GM18519 (cell line): ENCODE data around the gene PAMR1.

Experiments
- ATAC-seq: cut with Tn5 transposase; IDR thresholded peaks from one replicate; pipeline ENCODE4 v1.9.1; 2021; ENCODE audit warnings: mild to moderate bottlenecking, moderate library complexity; ENCODE audit not compliant: unreplicated experiment, low FRiP score

Gene PAMR1

DNA sequence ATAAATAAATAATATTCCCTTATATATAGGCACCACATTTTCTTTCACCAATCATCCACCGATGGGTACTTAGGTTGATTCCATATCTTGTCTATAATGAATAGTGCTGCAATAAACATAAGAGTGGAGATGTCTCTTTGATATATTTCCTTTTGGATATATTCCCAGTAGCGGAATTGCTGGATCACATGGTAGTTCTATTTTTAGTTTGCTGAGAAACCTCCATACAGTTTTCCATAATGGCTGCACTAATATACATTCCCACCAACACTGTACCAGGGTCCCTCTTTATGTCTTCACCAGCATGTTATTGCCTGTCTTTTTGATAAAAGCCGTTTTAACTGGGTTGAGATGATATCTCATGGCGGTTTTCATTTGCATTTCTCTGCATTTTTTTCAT lies 23.6 kb downstream of the PAMR1 start:
- no peak for ATAC-seq

DNA sequence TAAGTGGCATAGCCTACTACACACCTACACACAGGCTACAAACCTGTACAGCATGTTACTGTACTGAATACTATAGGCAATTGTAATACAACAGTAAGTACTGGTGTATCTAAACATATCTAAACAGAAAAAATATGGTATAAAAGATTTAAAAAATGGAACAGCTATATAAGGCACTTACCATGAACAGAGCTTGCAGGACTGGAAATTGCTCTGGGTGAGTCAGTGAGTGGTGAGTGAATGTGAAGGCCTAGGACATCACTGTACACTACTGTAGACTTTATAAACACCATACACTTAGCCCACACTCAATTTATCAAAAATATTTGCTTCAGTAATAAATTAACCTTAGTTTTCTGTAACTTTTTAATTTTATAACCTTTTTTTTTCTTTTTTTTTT lies 24.7 kb downstream of the PAMR1 start:
- no peak for ATAC-seq

DNA sequence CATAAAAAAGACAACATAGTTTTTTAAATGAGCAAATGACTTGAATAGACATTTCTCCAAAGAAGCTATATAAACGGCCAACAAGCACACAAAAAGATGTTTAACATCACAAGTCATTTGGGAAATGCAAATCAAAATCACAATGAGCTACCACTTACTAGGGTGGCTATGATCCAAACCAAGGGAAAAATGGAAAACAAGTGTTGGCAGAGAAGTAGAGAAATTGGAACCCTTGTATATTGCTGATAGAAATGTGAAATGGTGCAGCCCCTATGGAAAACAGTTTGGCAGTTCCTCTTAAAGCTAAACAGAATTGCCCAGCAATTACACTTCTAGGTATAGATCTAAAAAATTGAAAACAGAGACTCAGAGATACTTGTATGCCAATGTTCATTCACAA lies 29.0 kb downstream of the PAMR1 start:
- no peak for ATAC-seq

DNA sequence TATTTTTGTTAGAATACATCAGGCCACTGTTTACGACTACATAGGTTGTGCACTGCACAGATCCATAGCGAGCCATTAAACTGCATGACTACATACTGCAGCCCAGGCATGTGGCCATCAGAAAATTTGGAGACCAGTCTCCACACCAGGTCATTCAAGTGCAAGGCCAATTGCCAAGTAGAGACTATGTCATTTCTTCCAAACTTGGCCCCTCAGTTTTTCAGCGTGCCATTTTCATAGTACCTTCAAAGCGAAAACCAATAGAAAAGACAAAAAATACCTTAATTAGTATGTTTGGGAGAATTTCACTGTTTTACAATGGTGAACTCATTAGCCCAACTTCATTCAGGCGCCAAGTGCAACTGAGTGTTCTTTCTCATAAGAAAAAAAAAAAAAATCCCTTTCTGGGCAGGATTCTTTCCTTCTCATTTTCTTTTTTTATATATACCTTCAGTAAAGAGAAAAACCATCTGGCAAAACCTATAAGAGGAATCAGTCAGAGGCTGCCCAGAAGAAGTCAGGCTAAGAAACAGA lies 30.4 kb downstream of the PAMR1 start:
- ATAC-seq: no peak

DNA sequence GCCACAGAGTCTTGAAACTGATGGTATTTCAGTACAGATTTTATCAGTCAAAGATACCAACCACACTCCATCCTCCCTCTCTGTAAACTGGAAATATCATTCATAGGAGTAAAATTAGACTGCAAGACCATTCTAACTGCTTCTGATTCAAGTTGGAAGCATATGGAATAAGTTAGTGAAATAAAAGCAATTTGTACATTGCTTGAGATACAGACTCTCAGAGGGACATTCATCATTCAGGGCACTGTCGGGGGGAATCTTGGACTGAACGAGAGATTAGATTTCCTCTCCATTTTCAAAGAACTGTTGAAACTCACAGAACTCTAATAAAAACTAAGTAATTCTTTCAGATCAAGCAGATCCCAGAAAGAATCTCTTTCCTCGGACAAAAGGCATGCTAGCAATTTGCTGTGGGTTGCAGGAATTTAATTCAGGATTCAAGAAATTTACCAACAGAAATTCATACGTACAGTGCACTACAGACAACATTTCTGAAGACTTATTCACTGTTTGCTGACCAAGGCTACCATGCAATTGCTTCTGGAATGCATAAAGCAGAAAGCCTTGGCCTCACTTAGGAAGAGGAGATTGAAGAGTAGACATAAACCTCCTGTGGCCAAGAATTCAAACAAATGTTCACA lies 34.1 kb downstream of the PAMR1 start:
- no peak for ATAC-seq

DNA sequence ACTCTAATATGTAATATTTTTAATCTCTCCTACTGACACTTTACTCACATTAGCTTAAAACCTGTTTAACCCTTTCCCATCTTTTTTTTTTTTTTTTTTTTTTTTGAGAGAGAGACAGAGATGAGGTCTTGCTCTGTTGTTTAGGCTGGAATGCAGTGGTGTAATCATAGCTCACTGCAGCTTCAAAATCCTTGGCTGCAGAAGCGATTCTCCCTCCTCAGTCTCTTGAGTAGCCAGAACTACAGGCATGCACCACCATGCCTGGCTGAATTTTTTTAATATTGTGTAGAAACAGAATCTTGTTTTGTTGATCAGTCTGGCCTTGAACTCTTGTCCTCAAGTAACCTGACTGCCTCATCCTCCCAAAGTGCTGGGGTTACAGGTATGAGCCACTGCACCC lies 37.3 kb downstream of the PAMR1 start:
- no peak for ATAC-seq

DNA sequence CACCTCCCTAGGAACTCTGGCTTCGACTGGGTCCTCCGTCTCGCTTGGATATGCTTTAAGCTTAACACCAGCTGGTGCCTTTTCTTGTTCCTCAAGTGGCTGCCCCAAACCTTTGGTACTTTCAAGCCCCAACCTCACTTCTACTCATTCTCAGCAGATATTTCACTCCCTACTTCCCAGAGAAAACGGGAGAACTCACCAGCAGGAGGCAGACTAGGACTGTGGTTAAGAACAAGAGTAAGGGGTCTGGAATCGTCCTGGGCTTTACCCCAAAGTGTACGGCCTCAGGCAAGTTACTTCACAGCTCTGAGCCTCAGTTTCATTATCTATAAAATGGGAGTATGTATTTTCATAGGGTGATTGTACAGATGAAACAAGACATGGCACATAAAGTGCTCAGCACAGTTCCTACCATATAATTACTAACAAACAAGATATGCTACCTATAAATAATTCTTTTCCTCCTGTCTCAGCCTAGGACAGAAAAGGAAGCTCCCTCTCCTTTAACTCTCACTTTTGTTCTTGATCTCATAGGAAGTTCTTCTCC lies 37.8 kb downstream of the PAMR1 start:
- no peak for ATAC-seq

DNA sequence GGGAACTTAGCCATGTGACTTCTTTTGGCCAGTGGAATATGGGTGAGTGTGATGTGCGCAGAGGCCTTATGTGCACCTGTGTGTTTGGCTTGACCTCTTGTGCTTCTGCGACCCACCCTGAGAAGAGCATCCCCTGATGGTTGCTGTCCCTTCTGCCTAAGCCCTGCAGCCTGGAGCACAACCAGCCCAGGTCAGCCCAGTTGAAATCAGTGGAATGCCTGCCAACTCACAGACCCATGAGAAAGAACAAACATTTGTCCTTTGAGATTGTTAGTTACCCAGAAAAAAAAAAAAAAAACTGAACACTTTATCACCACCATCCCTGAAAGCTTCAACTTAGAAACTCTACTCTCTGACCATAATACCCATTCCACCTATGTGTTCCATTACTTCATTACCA lies 38.5 kb downstream of the PAMR1 start:
- ATAC-seq: no peak

DNA sequence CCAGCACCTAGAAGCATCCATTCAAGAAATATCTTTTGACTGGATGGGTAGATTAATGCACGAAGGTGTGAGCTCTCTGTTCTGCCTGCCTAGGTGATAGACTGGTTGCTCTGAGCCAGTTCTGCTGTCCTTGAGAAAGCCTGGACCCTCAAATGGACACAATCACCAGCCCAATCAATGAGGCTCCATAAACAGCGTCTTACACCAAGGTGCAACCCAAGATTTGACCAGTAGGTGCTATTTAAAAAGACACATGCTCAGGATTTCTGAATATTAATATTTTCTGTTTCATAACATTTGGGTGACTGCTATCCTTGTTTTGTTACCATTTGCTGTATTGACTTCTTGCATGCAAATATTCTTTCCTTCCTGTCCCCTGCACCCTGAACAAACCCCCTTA lies 39.0 kb downstream of the PAMR1 start:
- no peak for ATAC-seq

DNA sequence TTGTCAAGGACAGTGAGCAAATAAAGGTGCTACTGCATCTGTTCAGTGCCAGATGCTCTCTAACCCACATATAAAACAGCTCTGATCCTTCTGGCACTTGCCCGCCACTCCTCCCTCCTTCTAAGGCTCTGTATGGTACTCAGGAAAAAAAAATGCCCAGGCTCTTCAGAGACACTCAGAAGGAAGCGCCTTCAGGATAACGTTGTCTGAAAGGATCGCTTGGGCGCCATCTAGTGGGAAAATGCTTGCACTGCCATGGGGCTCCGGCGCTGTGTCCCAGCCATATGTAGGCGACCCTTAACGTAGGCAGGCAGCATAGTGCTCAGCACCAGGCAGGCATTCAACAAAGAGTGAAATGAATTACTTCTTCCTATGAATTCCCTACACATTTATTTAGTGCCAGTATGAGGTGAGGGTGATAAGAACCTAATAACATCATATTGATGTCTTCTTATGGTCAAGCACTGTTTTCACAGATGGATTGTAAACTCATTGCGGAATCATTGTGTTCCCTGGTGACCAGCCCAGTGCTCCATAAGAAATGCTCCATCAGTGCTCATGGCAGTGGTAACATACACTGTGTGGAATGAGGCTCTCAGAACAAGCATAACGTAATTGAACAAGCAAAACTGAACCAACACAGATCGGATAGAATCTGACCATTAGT lies 39.6 kb downstream of the PAMR1 start:
- peak; percentile 81 for ATAC-seq

DNA sequence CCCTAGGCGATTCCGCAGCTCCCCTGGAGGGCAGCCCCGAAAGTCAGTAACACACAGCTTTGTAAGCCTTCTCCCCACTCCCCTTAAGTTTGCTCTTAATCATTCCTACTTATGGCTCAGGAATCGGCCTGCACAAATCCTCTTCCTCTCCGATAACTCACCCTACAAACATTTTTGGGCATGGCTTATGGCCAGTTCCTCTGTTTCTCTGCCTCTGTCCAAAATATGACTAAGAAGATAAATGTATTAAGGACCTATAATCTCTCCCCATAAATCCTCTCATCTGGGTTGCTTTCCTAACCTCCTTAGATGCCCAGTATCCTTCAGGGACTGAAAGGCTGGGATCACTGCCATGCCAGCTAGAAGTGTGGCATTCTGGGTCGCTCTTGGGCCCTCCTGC lies 41.0 kb downstream of the PAMR1 start:
- no peak for ATAC-seq

DNA sequence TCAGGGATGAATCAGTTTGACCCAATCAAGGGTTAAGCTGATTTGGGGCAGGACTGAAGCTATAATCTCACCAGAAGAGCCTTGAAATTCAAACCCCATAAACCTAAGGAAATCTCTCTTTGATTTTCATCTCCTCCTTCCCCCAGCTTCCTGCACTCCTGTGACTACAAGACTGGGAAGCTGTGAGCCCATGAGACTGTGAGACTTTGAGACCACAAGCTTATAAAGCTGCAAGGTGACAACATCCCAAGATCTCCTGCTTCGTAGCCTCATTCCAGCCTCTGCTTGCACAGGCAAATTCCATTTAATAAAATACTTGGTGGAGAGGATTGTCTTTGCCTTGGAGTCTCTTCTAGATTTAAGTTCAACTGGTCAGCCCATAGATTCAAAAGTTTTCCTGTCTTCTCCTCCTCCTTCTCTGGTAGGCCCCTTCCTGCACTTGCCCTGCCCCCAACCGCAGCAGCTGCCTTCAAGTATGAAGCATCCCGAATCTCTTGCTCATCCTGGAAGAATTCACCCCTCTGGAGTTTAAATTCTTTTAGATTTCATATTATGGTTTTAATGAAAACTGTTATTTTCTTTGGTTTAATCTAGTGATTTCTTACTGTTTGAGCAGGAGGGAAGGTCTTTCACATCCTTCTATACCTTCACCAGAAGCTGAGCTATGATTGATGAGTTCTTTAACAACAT lies 42.1 kb downstream of the PAMR1 start:
- ATAC-seq: no peak

DNA sequence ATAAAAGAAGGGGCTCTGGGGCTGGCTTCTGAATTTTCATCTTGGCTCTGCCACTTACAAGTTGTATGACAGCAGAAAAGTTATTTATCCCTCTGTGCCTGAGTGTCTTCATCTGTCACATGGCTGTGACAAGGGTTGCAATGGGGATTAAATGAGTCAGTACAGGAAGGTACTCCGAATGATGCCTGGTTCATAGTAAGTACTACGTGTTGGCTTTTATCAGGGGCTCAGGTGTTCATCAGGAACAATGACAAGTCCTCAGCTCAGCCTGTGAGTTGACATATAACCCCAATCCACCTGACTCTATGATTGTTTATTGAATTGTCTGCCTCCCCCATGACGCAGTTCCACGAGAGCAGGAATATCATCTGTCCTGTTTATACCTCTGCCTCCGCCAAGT lies 45.7 kb downstream of the PAMR1 start:
- ATAC-seq: no peak

DNA sequence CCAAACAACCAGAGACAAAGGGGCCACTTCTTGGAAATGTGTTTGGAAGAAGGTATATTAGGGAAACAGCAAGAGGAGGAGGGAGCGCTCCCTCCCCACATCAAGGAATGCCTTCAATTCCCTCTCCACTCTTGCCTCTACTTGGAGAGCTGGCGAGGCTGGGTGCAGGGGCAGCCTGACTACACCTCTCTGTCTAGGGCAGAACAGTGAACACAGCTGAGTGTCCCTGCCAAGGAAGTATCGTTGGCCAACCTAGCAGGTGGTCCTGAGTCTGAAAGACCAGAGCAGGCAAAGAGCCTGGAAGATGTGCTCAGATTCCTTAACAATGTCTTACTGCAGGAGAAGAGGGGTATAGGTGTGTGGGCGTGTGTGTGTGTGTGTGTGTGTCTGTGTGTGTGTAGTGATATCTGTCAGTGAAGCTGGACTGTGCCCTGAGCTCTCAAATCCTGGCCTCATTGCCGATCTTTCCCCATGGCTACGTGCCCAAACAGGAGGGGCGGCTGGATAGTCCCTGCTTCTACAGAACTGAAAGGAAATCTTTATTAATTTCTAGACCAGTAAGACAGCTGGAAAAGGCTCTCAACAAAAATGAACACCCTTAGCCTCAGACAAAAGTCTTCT lies 46.8 kb downstream of the PAMR1 start:
- no peak for ATAC-seq

DNA sequence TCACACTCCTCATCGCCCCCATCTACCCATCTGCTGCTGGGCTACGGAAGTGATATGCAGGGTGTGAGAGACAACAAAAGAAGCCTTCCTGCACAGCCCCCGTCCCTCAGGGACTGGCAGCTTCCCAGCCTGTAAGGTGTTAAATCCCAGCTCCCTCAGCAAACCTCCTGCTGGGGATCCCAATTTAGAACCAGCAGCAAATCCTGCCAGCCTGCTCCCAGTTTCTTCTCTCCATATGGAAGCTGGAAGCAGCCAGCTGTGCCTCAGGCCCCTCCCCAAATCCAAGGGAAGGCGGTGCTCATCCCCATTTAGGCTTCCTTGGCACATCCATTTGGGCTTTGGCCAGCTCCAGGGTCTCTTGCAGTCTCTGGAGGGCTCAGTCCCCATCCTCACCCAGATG lies 47.5 kb downstream of the PAMR1 start:
- ATAC-seq: no peak

DNA sequence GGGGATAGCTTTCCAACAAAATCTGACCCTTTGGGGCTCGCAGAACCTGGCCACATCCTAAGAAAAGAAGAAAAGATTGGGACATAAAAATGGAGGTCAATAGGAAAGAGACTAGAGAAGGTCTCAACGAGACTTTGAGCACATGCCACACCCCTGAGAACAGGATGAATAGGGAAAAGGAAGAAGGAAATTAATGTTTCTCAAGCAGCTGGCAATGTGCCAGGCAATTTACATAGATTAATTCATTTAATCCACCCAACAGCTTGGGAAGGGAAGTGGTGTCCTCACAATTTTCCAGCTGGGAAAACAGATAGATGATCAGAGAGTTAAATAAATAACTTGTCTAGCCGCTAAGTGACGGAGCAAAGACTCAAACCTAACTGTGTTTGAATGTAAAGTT lies 50.7 kb downstream of the PAMR1 start:
- ATAC-seq: no peak

DNA sequence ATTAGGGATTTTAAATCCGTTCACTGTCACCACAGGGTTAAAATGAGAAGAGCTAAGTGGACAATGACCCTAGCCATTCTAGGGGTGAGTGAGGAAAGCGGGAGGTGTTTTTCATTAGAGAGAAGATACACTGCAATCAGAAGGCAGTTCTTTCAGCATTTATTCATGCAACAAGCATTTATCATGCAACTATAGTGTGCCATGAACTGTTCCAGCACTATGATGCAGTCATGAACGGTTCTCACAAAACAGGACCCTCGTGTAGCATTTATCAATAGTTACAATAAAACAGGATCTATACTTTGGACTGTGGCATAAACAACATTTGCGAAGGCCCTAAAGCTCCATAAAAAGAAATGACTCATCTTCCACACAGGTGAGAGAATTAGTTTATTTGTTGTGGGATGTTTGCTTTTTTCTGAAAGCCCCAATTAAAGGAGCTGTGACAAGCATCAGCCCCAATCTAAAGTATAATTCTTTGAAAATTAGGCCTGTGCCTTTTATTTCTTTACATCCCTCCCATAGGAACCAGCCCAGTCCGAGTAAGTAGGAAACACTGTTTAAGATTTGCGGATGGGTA lies 51.5 kb downstream of the PAMR1 start:
- no peak for ATAC-seq

DNA sequence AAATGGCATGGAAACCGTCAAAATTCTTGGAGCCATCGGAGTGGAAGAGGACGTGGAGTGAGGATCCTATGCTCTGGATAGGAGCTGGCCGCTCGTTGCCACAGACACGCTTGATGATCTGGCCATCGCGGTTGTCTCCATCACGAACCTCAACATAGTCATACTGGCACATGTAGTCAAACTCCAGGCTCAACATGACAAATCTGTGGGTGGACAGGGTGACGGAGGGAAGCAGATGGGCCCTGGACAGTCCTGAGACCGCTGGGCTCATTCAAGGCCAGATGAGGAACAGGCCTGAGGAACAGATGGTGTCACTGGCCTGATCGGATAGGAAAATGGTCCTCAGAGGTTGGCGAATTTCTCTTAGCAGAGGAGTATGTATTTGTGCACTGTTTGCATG lies 54.8 kb downstream of the PAMR1 start:
- ATAC-seq: no peak

DNA sequence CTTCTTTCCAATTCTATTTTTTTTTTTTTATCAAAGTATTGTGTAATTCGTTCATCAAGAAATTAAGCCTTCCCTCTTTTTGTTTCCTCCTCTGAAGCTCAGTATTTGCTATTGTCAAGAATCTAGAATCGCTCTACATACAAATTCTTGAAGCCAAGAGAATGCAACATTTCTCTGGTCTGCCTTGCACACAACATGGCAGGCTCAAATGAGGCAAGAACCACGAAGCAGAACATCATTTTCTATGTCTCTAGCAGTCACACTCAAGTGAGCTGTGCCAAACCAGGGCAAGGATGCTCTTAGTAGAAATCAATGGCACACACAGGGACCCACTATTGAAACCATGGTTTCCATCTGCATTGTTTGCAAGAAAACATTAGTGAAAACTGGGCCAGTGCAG lies 59.4 kb downstream of the PAMR1 start:
- ATAC-seq: no peak

DNA sequence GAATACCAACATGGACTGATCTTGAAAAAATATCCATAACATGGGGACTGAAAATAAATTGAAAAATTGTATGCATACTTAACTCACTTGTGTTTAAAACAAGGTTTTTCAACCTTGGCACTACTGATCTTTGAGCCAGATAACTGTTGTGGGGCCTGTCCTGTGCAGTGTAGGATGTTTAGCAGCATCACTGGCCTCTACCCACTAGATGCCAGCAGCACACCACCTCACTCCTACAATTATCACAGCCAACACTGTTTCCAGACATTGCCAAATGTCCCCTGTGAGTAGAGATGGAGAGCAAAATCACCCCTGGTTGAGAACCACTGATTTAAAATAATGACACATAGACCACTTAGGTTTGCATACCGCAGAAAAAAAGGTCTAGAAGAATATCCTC lies 61.1 kb downstream of the PAMR1 start:
- ATAC-seq: no peak

DNA sequence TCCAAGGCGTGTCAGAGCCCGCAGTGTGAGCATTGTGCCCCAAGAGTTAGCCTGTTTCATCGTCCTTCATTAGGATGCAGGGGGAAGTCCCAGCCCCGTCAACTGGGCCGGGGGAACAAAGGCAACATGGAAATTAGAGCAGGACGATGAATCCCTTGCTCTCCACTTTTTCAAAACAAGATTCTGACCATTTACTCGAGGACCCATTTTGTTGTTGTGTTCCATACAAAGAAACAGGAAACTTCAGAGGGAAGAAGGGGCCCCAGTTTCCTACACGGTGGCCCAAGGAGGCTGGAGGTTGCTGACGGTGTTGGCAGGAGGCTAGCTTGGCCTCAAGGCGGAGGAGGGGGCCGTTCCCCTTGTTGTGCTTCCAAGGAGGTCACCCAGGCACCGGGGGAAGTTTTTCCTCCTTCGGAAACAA lies 62.1 kb downstream of the PAMR1 start:
- ATAC-seq: no peak
